Suprapubic skin (tissue), 4 donors: ENCODE data around the gene DNAH14. TPM values are rescaled to one million over a fixed set of nuclear protein-coding genes. Genes with fewer than 3 reads are reported as not detected.

Experiments used
- DNase-seq, 2 donors: peaks; one replicate each; pipeline ENCODE4 v3.0.0-alpha.2; 2019; ENCODE audit warnings: low spot score in 2 of 2
- H3K27ac ChIP-seq: fragments of 200-600 bp; sonication (generic); one replicate; pipeline ENCODE4 v1.5.1; 2019
- H3K27me3 ChIP-seq: fragments of 200-600 bp; sonication (generic); one replicate; pipeline ENCODE4 v1.5.1; 2019
- H3K36me3 ChIP-seq: fragments of 200-600 bp; sonication (generic); one replicate; pipeline ENCODE4 v1.5.1; 2019
- H3K4me1 ChIP-seq: fragments of 200-600 bp; sonication (generic); one replicate; pipeline ENCODE4 v1.5.1; 2019
- H3K4me3 ChIP-seq: fragments of 200-600 bp; sonication (generic); one replicate; pipeline ENCODE4 v1.5.1; 2019; ENCODE audit warnings: mild to moderate bottlenecking
- H3K9me3 ChIP-seq: fragments of 200-600 bp; sonication (generic); one replicate; pipeline ENCODE4 v1.5.1; 2019
- CTCF ChIP-seq, 2 donors: fragments of 200-600 bp in 1 of 2; fragments of 450-650 bp in 1 of 2; sonication (generic) in 1 of 2; IDR thresholded peaks; one replicate each; pipeline ENCODE4 v1.5.1; 2016 to 2019; ENCODE audit warnings: antibody characterized with exemption in 2 of 2, mild to moderate bottlenecking in 1 of 2, moderate library complexity in 1 of 2
- EP300 ChIP-seq: sonication (generic); formaldehyde crosslinking; IDR thresholded peaks from one replicate; pipeline ENCODE4 v1.6.1; 2017; ENCODE audit warnings: antibody characterized with exemption
- POLR2A ChIP-seq, 2 donors: fragments of 450-650 bp; IDR thresholded peaks; one replicate each; pipeline ENCODE4 v1.6.1; 2017; ENCODE audit warnings: antibody characterized with exemption in 2 of 2, mild to moderate bottlenecking in 2 of 2, moderate library complexity in 2 of 2
- POLR2AphosphoS5 ChIP-seq, 3 donors: sonication (generic); formaldehyde crosslinking; IDR thresholded peaks; one replicate each; pipeline ENCODE4 v1.6.1; 2017; ENCODE audit warnings: antibody characterized with exemption in 3 of 3
- WGBS: methylation state at CpG from one replicate; pipeline ENCODE4 v1.1.5; 2018; 5-methylcytosine and 5-hydroxymethylcytosine counted together
- total RNA-seq, 4 donors: library from RNA; depleted of rRNA; stranded (reverse); fragments of >200 nt; gene quantifications; one replicate each; pipeline ENCODE4 v1.1.0, GENCODE V29; 2016

The DNAH14 gene
- total RNA-seq, 4 donors from 2014 or later: 4.2 to 6.2 (median 5.4) TPM

DNA sequence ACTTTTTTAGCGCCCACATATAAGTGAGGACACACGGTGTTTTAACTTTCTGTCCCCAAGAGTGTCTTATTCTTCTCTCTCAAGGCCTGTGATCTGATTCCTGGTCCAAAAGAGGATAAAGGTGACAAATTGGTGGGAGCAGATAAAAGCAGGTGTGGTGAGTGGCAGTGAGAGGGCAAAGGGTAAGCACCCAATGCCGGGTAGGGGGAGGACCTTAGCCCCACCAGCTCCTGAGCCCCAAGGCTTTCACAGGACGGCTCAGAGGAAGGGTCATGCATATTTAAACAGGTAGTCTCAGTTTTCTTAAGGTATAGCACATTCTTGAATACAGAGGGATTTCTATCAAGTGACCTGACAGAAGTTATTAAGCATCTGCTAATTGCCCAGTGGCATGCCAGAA is 478.8 kb downstream of the DNAH14 start:
- peaks cover 64% of the 10 kb centered on the region for H3K36me3 ChIP-seq
- H3K4me3 ChIP-seq: no peak overlapping the region
- H3K9me3 ChIP-seq: no peaks in the 10 kb centered on the region
- 95% methylated on average over 4 of the region's 4 CpGs for WGBS
- no peak overlapping the region for H3K27ac ChIP-seq
- H3K27me3 ChIP-seq: no peaks in the 10 kb centered on the region
- no peak for TF ChIP-seq POLR2AphosphoS5 (IDR thresholded peaks at IDR 0.05)
- TF ChIP-seq POLR2A (IDR thresholded peaks at IDR 0.05): no peak
- no peak for TF ChIP-seq EP300
- TF ChIP-seq CTCF (IDR thresholded peaks at IDR 0.05): no peak
- no peaks in the 10 kb centered on the region for H3K4me1 ChIP-seq
- DNase-seq: no peak

DNA sequence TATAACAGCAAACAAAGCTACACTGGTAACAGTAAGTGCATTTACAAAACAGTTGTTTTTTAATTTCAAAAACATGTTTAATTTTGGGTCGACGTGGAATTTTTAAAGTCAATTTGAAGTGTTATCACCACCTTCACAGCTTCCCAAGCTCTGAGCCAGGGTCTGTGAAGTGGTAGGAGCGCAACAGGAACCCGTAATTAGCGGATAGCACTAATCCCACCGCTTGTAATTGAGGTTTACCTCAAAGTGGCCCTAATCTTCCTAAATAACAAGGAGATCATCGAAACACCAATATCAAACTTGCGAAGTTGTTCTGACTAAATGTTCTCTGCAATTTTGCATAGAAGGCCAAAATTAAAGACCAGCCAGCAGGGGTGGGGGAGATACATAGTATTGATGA is 479.6 kb downstream of the DNAH14 start:
- TF ChIP-seq CTCF (IDR thresholded peaks at IDR 0.05) (no peak), EP300 (no peak), POLR2A (IDR thresholded peaks at IDR 0.05) (no peak), POLR2AphosphoS5 (IDR thresholded peaks at IDR 0.05) (no peak)
- H3K27ac ChIP-seq: no peak overlapping the region
- H3K36me3 ChIP-seq: peaks cover 60% of the 10 kb centered on the region
- H3K4me3 ChIP-seq: no peak overlapping the region
- H3K4me1 ChIP-seq: no peaks in the 10 kb centered on the region
- WGBS: 91% methylated on average over 8 of the region's 8 CpGs
- no peaks in the 10 kb centered on the region for H3K9me3 ChIP-seq
- DNase-seq: no peak
- no peaks in the 10 kb centered on the region for H3K27me3 ChIP-seq

DNA sequence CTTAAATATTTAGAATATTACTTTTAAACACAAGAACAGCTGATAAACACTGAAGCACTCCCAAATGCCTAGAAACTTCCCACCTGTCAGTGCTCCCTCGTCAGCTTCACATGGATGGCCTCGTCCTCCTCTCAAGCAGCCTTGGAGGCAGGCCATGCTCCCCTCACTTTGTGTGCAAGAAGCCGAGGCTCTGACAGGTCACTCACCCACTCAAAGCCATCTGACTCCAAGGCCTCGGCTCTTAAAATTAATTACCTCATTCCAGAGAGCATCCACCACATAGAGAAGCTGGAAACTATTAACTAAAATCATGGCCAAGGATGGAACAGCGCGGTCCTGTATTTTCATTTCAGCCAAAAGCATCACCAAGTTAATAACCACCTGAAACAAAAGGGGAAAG is 480.6 kb downstream of the DNAH14 start:
- Histone ChIP-seq H3K4me3 (no peak overlapping the region), H3K27ac (no peak overlapping the region), H3K36me3 (peaks cover 66% of the 10 kb centered on the region), H3K27me3 (no peaks in the 10 kb centered on the region), H3K9me3 (no peaks in the 10 kb centered on the region), H3K4me1 (no peaks in the 10 kb centered on the region)
- no peak for DNase-seq
- 88% methylated on average over 6 of the region's 6 CpGs for WGBS
- no peak for TF ChIP-seq POLR2AphosphoS5 (IDR thresholded peaks at IDR 0.05)
- TF ChIP-seq EP300: no peak
- TF ChIP-seq POLR2A (IDR thresholded peaks at IDR 0.05): no peak
- no peak for TF ChIP-seq CTCF (IDR thresholded peaks at IDR 0.05)

GRCh38 chr1:225412321-225412720 is 482.8 kb downstream of the DNAH14 start:
- peaks cover 72% of the 10 kb centered on the region for H3K36me3 ChIP-seq
- TF ChIP-seq POLR2A (IDR thresholded peaks at IDR 0.05) (no peak), POLR2AphosphoS5 (IDR thresholded peaks at IDR 0.05) (no peak), EP300 (no peak), CTCF (IDR thresholded peaks at IDR 0.05) (no peak)
- no peaks in the 10 kb centered on the region for H3K27me3 ChIP-seq
- H3K27ac ChIP-seq: no peak overlapping the region
- no peak for DNase-seq
- H3K4me3 ChIP-seq: no peak overlapping the region
- 91% methylated on average over 10 of the region's 10 CpGs for WGBS
- H3K9me3 ChIP-seq: no peaks in the 10 kb centered on the region
- no peaks in the 10 kb centered on the region for H3K4me1 ChIP-seq

- no peaks in the 10 kb centered on the region for H3K27me3 ChIP-seq
- DNase-seq: no peak
- H3K4me1 ChIP-seq: no peaks in the 10 kb centered on the region
- TF ChIP-seq POLR2A (IDR thresholded peaks at IDR 0.05) (no peak), CTCF (IDR thresholded peaks at IDR 0.05) (no peak), POLR2AphosphoS5 (IDR thresholded peaks at IDR 0.05) (no peak), EP300 (no peak)
- 63% methylated on average over 10 of the region's 10 CpGs for WGBS
- H3K27ac ChIP-seq: no peak overlapping the region
- peaks cover 77% of the 10 kb centered on the region for H3K36me3 ChIP-seq
- no peak overlapping the region for H3K4me3 ChIP-seq
- no peaks in the 10 kb centered on the region for H3K9me3 ChIP-seq
Observed at GRCh38 chr1:225412803-225413351, 483.4 kb downstream of the DNAH14 start.
